ENCODE results near the gene AZU1. TPM values are rescaled to one million over a fixed set of nuclear protein-coding genes. Genes with fewer than 3 reads are reported as not detected.
"Not testable (repeated sequence)": the region's sequence is repeated elsewhere in the genome, so short reads cannot be mapped to it uniquely, and the experiment has no call there.

Gene AZU1
- total RNA-seq, 1 experiment from 2014 or later, result 5.8 TPM

- H3K27me3 ChIP-seq (ENCODE audit: control insufficient read depth, insufficient read depth, low read length), result no peaks in the 10 kb centered on the region
- no peaks in the 10 kb centered on the region for H3K9me3 ChIP-seq (ENCODE audit: control insufficient read depth, insufficient read depth, low read depth, low read length)
- in situ Hi-C loops (cut with HindIII; ENCODE audit: low pct_unique_long_range_greater_than_20kb, low sequenced_read_pairs) (no loop called here), intact Hi-C loops (cut with micrococcal nuclease; ENCODE audit: unreplicated experiment) (no loop called here)
- CTCF ChIA-PET, result no interaction called here
- no peaks in the 10 kb centered on the region for H3K36me3 ChIP-seq (ENCODE audit: control insufficient read depth, insufficient read depth, low read length)
- POLR2A ChIA-PET, result no interaction called here
- H3K4me1 ChIP-seq (ENCODE audit: control insufficient read depth, insufficient read depth, low read length), result peaks cover 7% of the 10 kb centered on the region
- no TSS peak for BruUV-seq (replicated peaks)
- H3K27ac ChIP-seq (ENCODE audit: low read length), result no peak overlapping the region
- TF ChIP-seq SIN3A (IDR thresholded peaks at IDR 0.05; ENCODE audit: borderline replicate concordance, insufficient read depth, low read depth, low read length) (no peak), TCF7L2 (IDR thresholded peaks at IDR 0.05; ENCODE audit: low read depth, low read length) (no peak), REST (IDR thresholded peaks at IDR 0.05; ENCODE audit: insufficient read depth in 1 of 2, low read depth in 2 of 2, low read length in 1 of 2) (no peak), CTCF (IDR thresholded peaks at IDR 0.05) (no peak)
- H3K4me3 ChIP-seq (ENCODE audit: low read depth in 2 of 2, low read length in 2 of 2), result no peak overlapping the region
- DNase-seq (ENCODE audit: low read depth, low spot score) (no peak), ATAC-seq (no peak)
Observed at GRCh38 chr19:853014-853585, 25.5 kb downstream of the AZU1 start.

GRCh38 chr19:853614-854220 lies 26.1 kb downstream of the AZU1 start:
- CTCF ChIA-PET; DNase-seq (ENCODE audit: low read depth, low spot score); in situ Hi-C loops (cut with HindIII; ENCODE audit: low pct_unique_long_range_greater_than_20kb, low sequenced_read_pairs); ATAC-seq; H3K9me3 ChIP-seq (ENCODE audit: control insufficient read depth, insufficient read depth, low read depth, low read length); H3K27ac ChIP-seq (ENCODE audit: low read length); H3K36me3 ChIP-seq (ENCODE audit: control insufficient read depth, insufficient read depth, low read length); POLR2A ChIA-PET; H3K4me1 ChIP-seq (ENCODE audit: control insufficient read depth, insufficient read depth, low read length); BruUV-seq (replicated peaks); intact Hi-C loops (cut with micrococcal nuclease; ENCODE audit: unreplicated experiment); H3K27me3 ChIP-seq (ENCODE audit: control insufficient read depth, insufficient read depth, low read length); H3K4me3 ChIP-seq (ENCODE audit: low read depth in 2 of 2, low read length in 2 of 2): not testable (repeated sequence)

GRCh38 chr19:854549-854948 lies 26.9 kb downstream of the AZU1 start:
- DNase-seq (ENCODE audit: low read depth, low spot score), result no peak
- peaks cover 9% of the 10 kb centered on the region for H3K4me1 ChIP-seq (ENCODE audit: control insufficient read depth, insufficient read depth, low read length)
- intact Hi-C loops (cut with micrococcal nuclease; ENCODE audit: unreplicated experiment), result no loop called here
- no peaks in the 10 kb centered on the region for H3K9me3 ChIP-seq (ENCODE audit: control insufficient read depth, insufficient read depth, low read depth, low read length)
- TF ChIP-seq POLR2AphosphoS5 (IDR thresholded peaks at IDR 0.05; ENCODE audit: low read depth, low read length), result no peak
- no peak for ATAC-seq
- H3K36me3 ChIP-seq (ENCODE audit: control insufficient read depth, insufficient read depth, low read length), result no peaks in the 10 kb centered on the region
- in situ Hi-C loops (cut with HindIII; ENCODE audit: low pct_unique_long_range_greater_than_20kb, low sequenced_read_pairs), result no loop called here
- H3K4me3 ChIP-seq (ENCODE audit: low read depth in 2 of 2, low read length in 2 of 2), result no peak overlapping the region
- H3K27ac ChIP-seq (ENCODE audit: low read length), result no peak overlapping the region
- POLR2A ChIA-PET, result no interaction called here
- BruUV-seq (replicated peaks), result no TSS peak
- H3K27me3 ChIP-seq (ENCODE audit: control insufficient read depth, insufficient read depth, low read length), result no peaks in the 10 kb centered on the region
- CTCF ChIA-PET, result no interaction called here
